ENCODE measurements around the gene PERCC1.
"Not testable (repeated sequence)": the region's sequence is repeated elsewhere in the genome, so short reads cannot be mapped to it uniquely, and the experiment has no call there.

PERCC1 gene

DNA sequence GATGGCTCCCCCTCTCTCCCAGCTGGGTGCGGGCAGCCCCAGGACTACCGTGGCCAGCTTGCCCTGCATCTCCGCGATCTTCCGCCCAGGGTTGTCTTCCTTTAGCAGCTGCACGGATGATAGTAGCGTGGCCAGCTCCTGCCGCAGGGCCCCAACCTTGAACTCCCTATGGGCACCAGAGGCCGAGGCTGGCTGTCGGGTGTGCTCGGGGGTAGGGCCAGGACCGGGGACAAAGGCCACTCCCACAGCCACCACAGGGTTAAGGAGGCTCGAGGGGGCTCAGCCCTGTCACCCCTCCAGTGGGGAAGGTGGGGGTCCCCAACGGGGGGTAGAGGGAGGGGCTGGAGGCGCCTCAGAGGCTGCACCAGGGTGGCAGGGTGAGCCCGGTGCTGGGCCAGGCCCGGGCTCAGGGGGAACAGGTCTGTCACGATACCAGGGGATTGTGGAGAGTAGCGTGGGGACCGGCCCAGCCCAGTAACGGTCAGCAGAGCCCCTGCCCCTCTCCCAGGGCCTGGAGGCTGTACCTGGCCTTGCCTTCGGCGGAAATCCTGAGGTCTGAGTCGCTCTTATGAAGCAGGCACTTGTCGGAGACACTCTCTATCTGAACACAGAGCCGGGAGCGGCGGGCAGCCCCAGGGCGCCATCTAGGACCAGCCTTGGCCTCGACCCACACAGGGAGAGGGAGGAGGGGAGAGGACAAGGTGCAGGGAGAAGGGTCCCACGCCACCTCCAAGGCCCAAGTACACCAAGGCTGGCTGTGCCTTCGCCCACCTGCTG lies 5.2 kb downstream of the PERCC1 start:
- no peak for DNase-seq

DNA sequence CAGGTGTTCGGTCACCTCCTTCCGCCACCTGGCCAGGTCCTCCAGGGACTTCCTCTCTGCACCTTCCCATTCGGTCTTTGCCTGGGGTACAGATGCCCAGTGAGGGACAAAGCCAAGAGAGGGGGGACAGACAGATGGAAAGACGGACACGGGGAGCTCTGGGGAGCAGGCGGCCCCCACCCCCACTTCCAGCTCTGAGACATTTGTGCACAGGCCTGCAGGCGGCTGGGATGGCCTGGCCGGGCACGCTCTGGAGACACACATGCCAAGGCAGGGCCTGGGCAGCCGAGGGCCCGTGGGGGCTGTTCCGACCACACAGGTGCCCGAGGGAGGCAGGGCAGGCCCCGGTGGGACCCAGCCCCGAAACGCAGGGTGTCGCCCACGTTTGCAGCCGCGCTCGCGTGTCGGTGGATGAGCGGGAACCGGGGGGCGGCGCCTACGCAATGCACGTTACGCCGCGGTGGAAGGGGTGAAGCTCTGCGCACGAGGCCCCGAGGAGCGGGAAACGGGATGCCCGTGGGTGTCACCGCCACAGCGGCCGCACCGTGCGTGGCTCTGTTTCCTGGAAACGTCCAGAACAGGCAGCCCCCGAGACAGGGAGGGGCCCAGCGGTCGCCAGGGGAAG lies 6.0 kb downstream of the PERCC1 start:
- no peak for DNase-seq

DNA sequence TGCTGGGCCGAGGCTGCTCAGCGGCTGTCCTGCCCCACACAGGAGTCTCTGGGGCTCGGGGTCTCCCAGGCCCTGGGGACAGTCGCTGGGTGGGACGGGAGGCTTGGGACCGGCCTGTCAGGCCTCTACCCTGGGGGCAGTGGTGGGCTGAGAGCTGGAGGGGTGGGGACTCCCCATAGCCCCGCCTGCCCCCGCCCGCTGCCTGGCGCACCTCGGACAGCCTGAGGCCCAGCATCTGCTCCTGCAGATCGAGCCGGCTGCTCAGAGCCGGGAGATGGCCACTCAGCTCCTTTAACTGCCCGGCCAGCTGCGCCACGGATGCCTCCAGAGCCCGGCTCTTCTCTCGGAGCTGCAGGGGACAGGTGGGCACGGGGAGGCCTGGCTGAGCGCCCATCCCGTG lies 6.7 kb downstream of the PERCC1 start:
- DNase-seq = no peak

DNA sequence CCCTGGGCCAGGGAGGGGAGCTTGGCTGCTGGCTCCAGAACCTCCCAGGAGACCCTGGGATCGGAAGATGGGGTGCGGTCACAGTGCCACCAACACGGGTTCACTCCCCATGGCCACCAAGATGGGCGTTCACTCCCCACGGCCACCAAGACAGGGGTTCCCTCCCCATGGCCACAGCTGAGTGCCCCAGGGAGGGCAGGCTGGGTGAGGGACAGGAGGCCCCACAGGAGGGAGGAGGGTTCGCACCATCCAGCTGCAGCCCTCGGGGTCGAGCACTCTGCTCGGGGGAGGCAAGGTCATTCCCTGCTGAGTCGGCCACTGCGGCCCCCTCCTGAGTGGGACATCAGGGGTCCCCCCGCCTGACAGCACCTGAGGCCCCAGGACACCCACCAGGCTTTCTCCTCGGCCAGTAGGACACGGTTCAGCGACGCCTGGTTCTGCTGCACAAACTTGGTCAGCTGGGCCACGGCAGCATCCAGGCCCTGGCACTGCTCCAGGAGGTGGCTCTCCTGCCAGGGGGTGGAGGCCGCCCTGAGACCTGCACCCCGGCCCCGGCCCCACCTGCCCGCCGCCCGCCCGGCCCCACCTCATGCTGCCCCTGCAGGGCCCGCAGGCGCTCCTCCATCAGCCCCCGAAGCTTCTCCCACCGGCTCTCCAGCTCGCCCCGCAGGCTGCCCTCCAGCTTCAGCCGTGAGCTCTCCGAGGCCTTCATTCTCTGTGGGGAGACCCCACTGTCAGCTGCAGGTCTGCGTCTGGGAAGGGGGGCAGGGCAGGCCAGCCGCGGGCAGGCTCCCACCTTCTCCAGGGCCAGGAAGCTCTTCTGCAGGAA lies 7.6 kb downstream of the PERCC1 start:
- no peak for DNase-seq

DNA sequence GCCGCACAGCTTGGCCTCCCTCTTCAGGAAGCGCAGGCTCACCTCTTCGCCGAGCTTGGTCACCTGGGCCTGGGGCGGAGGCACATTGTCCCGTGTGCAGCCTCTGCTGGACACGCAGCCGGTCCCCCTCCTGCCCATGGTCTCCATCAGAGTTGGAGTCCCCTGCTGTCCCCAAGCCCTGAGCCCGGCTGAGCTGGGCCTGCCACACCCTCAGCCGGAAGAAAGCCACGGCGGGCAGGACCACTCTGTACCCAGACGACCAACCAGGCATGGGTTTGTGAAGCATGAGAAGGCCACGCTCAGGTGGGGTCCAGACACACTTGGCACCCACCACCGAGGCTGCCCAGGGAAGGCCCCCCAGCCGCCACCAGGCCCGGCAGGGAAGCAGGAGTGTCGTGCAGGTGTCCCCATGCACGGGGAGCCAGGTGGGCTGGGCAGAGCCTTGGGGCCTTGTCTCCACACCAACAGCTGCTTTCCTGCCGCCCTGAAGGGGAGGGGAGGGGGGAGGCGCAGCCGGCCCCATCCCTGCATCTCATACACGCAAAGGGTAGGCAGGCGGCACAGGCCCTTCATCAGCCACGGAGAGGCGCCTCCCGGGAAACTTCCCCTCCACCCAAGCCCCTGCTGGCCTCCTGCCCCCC lies 8.3 kb downstream of the PERCC1 start:
- no peak for DNase-seq

DNA sequence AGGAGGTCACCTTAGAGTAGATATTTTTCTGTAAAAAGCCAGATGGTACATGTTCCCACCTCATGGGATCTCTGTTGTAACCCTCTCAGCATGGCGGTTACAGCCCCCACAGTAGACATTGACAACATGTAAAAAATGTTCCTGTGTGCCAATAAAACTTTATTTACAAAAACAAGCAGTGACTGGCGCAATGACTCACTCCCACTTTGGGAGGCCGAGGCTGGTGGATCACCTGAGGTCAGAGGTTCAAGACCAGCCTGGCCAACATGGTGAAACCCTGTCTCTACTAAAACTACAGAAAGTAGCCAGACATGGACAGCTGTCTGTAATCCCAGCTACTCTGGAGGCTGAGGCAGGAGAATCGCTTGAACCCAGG lies 8.8 kb downstream of the PERCC1 start:
- not testable (repeated sequence) for DNase-seq

DNA sequence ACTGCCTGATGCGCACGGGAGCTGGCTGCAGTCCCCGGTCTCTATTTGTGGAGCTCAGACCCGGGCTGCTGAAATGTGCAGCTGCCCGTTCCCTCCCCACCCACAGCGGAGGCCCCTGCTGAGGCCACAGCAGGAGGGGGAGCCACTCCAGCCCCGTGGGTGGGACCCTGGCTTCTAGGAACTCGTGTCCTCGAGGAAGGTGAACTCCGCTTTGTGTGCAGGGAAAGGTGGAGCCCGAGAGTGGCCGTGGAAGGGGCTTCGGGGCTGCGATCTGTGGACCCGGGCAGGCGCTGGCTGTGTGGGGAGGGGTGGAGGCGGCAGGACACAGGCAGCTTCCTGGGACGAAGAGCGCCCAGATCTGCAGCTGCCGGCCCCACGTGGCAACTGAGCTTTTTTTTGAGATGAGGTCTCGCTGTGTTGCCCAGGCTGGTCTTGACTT lies 10.5 kb downstream of the PERCC1 start:
- DNase-seq = no peak

DNA sequence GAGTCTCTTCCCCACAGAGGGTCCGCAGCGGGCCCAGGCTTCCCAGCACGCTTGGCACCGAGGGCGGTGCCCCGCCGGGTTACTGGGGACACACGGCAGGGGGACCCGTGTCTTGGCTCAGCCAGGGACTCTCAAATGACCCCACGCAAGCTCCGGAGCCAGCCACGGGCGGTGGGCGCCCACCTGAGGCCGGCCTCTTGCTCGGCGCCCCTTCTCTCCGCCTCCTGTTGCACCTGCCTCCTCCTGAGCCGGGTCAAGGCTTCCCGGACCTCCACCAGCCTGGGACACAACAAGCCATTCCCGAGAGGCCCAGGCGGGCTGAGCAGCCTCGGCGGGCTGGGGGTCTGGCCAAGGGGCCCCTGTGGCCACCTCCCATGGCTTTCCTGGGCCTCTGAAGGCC lies 11.8 kb downstream of the PERCC1 start:
- no peak for DNase-seq

DNA sequence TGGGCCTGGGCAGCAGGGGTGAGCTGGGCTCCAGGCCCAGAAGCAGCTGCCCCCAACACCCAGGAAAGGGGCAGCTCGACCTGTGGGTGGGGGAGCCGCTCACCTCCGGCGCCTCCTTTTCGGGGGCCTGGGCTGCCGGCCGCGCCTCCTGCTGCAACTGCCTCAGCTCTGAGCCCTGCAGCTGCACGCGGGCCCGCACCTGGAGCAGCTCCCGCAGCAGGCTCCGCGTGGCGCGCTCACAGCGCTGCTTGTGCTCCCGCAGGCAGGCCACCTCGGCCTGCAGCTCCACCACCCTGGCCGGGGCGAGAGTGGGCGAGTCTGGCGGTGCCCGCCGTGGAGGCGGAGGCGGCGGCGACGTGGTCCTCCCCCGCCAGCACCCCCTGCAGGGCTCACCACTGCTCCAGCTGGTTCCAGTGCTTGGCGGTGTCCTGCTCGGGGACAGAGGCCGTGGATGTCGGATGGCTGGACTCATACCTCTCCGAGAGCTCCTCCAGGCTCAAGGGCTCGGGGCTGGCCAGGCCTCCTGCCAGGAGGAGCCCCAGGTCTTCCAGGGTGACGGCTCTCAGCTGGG lies 12.6 kb downstream of the PERCC1 start:
- no peak for DNase-seq

DNA sequence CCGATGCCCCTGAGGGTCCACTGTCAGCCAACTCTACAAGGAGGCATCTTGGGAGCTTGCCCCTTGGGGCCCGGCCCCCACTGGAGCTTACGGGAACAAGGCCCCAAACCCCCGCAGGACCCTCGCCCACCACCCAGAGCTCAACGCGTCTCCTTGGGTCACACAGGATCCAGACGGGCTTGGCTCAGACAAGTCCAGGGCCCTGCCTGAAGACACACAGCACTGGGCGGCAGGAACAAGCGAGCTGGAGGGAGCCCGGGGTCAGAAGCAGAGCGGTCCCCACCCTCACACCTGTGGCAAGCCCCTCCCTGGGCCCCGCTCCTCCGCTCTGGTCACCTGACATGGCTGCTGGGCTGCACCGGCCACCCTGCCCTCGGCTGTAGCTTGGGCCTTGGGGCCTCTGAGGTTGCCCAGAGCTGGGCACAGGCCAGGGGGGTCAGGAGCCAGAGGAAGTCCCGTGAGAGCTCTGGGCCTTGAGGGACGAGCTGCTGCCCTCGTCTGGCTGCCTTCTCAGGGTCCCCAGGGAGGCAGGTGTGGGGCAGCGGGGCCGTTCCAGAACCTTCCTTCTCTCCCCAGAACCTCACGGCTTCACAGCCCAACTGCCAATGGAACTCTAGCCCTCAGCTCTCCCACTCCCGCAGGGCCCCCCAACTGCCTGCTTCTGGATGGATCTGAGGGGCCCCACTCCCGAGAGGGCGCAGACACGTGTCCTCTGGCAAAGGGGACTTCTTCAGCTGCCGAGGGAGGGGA lies 13.3 kb downstream of the PERCC1 start, which contains the start of gene CCDC154:
CCDC154 (minus strand) TSS at position 577 of the 750 bp plus-strand sequence; CDS start at position 343, 234 bp downstream.
- DNase-seq = no peak

DNA sequence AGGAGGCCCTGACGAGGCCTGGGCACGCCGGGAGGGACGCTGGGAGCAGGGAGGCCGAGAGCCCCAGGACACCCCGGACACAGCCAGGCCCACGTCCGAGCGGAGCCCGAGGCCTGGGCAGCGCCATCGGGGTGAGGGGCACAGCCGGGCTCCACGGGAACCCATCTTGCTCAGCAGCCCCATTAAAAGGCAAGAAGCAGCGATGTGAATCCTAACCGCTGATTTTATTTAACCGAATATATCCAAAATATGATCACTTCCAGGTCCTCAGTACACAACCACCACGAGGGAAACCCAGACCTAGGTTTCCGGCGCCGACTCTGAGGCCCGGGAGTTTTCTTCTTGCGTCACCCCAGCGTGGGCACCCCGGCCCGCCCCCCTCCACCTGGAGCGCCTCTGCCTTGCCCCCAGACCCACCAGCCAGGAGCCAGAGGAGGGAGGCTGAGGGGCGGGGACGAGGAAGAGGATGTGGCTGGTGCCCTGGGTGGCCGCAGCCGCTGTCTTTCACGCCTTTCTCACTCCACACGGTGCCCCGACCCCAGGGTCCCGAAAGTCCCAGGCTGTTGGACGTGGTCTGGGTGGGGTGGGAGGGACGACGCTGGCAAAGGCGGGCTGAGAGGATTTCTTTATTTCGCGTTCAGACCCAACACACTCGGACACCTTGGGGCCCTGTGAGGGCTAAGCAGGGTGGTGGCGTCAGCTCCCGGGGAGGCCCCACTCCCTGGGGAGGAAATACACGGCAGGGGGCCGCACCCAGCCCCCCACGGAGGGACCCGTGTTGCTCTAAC lies 14.0 kb downstream of the PERCC1 start:
- DNase-seq = no peak

DNA sequence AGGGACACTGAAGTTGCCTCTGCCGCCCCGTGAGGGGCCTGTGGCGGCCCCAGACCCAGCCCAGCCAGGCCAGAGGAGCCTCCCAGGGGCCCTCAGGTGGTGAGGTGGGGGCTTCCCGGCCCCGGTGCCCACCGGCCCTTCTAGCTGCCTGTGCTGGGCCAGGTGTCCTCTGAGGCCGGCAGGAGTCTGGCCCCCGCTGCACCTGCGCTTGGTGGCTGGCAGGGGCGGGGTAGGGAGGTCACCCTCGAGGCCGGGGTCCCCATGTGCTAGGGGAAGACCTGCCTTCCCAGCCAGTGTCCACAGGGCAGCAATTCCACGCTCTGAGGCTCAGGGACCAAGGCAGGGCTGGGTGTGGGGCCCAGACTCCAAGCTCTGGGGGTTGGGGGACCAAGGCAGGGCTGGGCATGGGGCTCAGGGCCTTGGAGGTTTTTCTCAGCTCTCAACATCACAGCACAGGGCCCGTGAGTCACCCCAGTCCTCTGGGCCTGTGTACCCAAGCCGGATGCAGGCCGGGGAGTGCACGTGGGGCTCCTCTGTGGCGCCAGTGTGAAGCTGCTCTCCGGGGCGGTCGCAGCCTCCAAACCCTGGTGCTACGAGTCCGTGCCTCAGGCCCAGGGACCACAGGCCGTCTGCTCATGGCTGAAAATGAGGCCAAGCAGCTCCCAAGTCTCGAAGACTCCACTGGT lies 14.8 kb downstream of the PERCC1 start:
- no peak for DNase-seq

DNA sequence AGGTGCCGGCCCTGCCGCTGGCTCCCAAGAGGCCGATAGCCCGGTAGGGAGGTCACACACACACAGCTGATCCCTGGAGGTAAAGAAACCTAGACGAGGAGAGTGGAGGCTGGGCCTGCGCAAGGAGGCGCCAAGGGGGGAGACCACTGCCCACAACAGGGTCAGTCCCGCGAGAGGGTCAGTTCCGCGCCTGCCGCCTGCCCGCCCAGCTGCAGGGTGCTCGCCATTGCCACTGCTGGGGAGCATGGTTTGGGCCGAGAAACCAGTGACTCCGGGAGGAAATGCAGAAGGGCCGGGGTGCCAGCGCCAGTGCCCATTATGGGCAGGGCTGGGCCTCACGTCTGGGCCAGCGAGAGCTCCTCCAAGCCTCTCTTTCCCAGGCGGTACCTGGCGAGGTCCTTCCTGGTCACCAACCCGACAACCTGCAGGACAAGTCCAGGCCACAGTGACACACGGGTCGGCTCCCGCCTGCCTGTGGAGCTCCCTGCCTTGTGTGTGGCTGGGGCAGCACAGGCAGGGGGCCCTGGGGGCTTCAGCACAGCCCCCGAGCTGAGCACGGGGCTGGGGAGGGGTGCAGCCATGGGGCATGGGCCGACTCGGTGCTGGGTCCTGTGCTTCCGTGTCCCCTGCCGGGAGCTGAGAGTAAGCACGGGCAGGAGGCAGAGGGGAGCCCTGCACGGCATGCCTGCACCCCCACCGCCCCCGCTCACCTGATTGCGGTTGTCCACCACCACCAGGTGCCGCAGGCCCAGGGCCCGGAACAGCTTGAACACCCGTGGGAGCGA lies 15.6 kb downstream of the PERCC1 start:
- no peak for DNase-seq

DNA sequence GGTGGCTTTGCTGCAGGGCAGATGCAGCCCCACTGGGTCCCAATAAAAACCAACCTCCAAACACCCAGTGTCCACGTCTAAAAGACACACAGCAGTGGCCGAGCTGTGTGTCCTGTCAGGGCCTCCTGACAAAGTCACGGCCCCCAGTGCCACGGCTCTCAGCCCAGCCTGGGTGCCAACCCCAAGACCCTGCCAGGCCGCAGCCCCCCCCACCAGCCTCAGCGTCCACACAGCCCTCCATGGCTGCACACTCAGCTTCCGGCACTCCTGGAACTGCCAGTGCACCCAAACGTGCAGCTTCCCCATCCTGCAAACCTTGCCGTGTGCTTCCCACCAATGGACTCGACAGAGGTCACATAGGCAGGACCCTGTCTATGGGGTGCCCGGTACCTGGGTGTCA lies 17.1 kb downstream of the PERCC1 start:
- DNase-seq = no peak

DNA sequence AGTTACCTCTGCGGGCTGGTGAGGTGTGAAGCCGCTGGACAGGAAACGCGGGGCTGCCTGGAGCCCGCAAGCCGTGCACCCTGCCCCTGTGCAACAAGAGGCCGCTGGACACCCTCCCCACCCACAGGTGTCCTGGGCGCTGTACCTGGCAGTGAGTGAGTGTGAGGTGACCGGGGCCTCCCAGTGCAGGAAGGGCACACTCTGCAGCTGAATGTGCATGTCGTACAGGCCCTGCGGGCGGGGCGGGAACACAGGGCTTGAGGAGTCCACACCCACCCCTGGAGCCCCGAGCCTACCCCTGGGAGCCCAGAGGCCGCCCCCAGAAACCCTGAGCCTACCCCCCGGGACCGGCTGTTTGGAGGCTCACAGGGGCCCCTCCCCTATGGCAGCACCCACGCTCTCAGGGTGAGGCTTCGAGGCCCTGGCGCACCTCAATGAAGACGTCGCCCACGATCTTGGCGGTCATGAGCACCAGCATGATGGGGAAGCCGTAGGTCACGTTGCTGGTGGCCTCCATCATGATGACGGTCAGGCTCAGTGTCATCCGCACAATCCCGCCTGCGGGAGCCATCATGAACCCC lies 17.7 kb downstream of the PERCC1 start:
- DNase-seq = no peak

DNA sequence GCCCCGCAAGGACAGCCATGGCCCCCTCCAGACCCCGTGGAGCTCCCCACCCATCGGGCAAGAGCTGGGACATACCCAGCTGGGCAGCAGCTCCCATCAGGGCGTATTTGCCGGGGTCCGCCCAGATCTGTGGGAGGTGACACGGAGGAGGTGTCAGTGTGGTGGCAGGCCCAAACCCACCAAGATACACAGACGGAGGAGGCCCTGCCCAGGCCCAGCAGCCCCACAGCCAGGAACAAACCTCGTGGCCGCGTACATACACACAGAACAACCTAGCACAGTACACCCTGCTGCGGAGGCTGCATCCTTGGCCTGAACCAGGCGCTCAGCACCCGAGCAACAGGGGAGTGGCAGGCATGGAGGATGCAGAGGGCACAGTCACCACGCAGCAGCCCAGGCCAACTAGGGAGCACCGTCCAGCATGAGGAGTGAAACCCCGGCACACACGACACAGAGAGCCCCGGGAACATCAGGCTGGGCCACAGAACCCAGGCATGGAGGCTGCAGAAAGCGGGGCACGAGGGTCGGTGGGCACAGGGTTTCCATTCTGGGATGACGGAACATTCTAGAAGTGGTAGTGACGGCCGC lies 18.4 kb downstream of the PERCC1 start:
- no peak for DNase-seq

DNA sequence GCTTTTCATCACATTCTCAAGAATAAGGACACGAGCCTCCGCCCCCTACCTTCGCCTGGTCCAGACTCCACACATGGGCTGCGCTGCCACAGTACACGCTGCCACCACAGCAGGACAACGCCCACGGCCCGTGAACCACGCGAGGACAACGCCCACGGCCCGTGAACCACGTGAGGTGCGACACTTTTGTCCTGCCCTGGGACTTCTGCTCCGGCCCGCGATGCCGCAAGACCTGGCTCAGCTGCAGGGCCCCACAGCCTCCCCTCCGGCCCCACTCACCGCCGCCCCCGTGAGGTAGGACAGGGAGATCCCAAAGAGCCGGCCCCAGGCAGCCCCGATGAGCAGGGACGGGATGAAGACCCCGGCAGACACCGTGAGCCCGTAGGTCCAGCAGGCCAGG lies 19.3 kb downstream of the PERCC1 start:
- DNase-seq = no peak

DNA sequence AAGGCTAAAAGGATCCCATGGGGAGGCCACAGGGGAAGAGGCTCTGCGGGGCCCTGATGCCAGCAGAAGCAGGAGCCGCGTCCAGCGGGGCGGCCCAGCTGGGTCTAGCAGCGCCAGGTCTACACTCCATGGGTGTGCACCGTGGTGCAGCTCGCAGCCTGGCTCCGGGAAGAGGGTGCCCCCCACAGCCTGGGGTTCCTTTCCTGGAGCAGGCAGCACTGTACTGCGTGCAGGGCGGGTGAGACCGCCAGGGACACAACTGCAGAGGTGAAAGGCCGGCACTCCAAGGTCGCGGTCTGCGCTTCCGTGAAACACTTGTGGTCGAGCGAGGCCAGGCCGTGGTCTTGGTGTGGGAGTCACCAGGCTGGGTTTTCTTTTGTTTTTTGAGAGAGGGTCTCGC lies 20.0 kb downstream of the PERCC1 start:
- DNase-seq = no peak

Measured in NCI-H1105 treated with DMSO at 0.1 percent for 48 hours (cell line).